Hepatocyte (in vitro differentiated cells): ENCODE data around the gene ABR.

ENCODE experiments used
- EZH2 ChIP-seq: fragments of 200-600 bp; sonication (generic); IDR thresholded peaks from 2 replicates; pipeline ENCODE4 v1.6.1; 2016; ENCODE audit warnings: antibody characterized with exemption, mild to moderate bottlenecking, borderline replicate concordance
- EZH2phosphoT487 ChIP-seq: fragments of 200-600 bp; sonication (generic); IDR thresholded peaks from one replicate; pipeline ENCODE4 v1.6.1; 2018; ENCODE audit warnings: antibody characterized with exemption, mild to moderate bottlenecking, low read depth, moderate library complexity; ENCODE audit not compliant: unreplicated experiment, severe bottlenecking
- TF ChIP-seq, protein P1 (sequence below): fragments of 200-600 bp; sonication (generic); IDR thresholded peaks from 2 replicates; pipeline ENCODE4 v1.5.1; 2016; ENCODE audit warnings: antibody characterized with exemption, mild to moderate bottlenecking; ENCODE audit not compliant: poor library complexity

DNA sequence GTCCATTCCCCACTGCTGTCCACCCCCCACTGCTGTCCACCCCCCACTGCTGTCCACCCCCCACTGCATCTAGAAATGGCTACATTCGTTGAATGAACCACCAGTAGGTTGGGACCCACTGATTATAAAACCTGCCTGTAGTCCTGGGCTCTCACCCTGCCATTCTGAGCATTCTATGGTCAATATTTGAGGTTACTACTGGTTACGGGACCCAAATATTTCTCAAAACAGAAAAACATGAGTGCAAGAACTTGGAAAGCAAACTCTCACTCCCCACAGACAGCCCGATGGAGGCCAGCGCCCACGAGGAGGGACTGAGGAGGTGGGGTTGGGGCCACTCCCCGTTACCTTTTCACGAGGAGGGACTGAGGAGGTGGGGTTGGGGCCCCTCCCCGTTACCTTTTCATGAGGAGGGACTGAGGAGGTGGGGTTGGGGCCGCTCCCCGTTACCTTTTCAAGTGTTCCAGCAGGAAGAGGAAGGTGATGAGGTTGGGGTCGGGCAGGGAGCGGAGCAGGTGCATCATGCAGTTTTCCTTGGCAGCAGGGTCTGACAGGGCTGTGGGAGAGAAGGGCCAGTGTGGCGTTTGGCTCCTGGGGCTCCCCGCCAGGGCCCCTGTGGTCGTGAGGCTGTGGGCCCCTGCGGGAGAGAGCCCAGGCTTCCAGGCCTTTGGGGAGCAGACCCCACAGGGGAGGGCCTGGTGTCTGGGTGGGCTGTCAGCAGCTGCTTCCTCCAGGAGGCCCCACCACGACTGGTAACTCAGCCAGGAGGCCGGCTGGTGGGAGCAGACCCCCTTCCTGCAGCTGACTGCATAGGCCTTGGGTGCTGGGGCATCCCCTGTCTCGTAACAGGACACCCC is 170.3 kb downstream of the ABR start:
- TF ChIP-seq, protein P1, sequence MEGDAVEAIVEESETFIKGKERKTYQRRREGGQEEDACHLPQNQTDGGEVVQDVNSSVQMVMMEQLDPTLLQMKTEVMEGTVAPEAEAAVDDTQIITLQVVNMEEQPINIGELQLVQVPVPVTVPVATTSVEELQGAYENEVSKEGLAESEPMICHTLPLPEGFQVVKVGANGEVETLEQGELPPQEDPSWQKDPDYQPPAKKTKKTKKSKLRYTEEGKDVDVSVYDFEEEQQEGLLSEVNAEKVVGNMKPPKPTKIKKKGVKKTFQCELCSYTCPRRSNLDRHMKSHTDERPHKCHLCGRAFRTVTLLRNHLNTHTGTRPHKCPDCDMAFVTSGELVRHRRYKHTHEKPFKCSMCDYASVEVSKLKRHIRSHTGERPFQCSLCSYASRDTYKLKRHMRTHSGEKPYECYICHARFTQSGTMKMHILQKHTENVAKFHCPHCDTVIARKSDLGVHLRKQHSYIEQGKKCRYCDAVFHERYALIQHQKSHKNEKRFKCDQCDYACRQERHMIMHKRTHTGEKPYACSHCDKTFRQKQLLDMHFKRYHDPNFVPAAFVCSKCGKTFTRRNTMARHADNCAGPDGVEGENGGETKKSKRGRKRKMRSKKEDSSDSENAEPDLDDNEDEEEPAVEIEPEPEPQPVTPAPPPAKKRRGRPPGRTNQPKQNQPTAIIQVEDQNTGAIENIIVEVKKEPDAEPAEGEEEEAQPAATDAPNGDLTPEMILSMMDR, result no peak
- no peak for TF ChIP-seq EZH2
- no peak for TF ChIP-seq EZH2phosphoT487
